PFSK-1 (cell line): ENCODE data around the gene MRPS25.

Source experiments
- FOXP2 ChIP-seq: optimal IDR thresholded peaks from 2 replicates; pipeline ENCODE3; 2011; ENCODE audit warnings: borderline replicate concordance, control low read depth, inconsistent platforms; ENCODE audit not compliant: insufficient read depth; ENCODE audit errors: extremely low read length, extremely low read depth
- POLR2AphosphoS5 ChIP-seq: IDR thresholded peaks from 2 replicates; pipeline ENCODE4 v1.6.1; 2012; ENCODE audit warnings: low read depth, mild to moderate bottlenecking, control low read depth, low read length, moderate library complexity
- SIN3A ChIP-seq: IDR thresholded peaks from 2 replicates; pipeline ENCODE4 v1.6.1; 2012; ENCODE audit warnings: mild to moderate bottlenecking, low read length, moderate library complexity, borderline replicate concordance; ENCODE audit not compliant: insufficient read depth
- TAF1 ChIP-seq: IDR thresholded peaks from 2 replicates; pipeline ENCODE4 v1.6.1; 2012; ENCODE audit warnings: low read length, control low read depth, borderline replicate concordance; ENCODE audit not compliant: insufficient read depth
- TF ChIP-seq, protein P1 (sequence below), 2 experiments: IDR thresholded peaks; 2 replicates each; pipeline versions ENCODE4 v1.6.1 to v1.8.0; 2011 to 2012; ENCODE audit warnings: low read depth in 2 of 2, low read length in 2 of 2, control low read depth in 1 of 2, inconsistent platforms in 1 of 2, mild to moderate bottlenecking in 1 of 2, moderate library complexity in 1 of 2; ENCODE audit not compliant: insufficient read depth in 1 of 2

The MRPS25 gene

GRCh38 chr3:15071699-15072098 lies 6.6 kb upstream of the MRPS25 start:
- TF ChIP-seq, protein P1, sequence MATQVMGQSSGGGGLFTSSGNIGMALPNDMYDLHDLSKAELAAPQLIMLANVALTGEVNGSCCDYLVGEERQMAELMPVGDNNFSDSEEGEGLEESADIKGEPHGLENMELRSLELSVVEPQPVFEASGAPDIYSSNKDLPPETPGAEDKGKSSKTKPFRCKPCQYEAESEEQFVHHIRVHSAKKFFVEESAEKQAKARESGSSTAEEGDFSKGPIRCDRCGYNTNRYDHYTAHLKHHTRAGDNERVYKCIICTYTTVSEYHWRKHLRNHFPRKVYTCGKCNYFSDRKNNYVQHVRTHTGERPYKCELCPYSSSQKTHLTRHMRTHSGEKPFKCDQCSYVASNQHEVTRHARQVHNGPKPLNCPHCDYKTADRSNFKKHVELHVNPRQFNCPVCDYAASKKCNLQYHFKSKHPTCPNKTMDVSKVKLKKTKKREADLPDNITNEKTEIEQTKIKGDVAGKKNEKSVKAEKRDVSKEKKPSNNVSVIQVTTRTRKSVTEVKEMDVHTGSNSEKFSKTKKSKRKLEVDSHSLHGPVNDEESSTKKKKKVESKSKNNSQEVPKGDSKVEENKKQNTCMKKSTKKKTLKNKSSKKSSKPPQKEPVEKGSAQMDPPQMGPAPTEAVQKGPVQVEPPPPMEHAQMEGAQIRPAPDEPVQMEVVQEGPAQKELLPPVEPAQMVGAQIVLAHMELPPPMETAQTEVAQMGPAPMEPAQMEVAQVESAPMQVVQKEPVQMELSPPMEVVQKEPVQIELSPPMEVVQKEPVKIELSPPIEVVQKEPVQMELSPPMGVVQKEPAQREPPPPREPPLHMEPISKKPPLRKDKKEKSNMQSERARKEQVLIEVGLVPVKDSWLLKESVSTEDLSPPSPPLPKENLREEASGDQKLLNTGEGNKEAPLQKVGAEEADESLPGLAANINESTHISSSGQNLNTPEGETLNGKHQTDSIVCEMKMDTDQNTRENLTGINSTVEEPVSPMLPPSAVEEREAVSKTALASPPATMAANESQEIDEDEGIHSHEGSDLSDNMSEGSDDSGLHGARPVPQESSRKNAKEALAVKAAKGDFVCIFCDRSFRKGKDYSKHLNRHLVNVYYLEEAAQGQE (IDR thresholded peaks at IDR 0.05; ENCODE audit: insufficient read depth in 1 of 2, low read depth in 2 of 2, low read length in 2 of 2), result no peak
- no peak for TF ChIP-seq TAF1
- TF ChIP-seq SIN3A, result no peak
- TF ChIP-seq FOXP2, result no peak
- no peak for TF ChIP-seq POLR2AphosphoS5

DNA sequence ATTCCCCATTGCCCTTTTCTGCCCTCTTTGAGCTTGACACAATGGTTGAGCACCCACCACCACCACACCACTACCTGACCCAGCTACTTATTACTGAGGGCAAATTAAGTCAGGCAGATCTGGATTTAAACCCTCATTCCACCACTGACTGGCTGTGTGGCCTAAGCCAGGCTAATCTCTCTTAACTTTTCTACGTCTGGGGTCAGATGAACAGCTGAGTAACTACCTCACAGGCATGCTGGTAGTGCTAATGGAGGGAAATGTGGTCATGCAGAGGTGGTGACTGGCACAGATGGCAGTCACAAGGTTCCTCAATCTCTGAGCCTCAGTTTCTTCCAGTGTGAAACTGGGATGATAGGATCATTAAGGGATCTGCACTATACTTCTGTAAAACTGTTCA lies 4.3 kb upstream of the MRPS25 start:
- TF ChIP-seq SIN3A (no peak), FOXP2 (no peak), POLR2AphosphoS5 (no peak), TAF1 (no peak)
- TF ChIP-seq, protein P1 (IDR thresholded peaks at IDR 0.05; ENCODE audit: insufficient read depth in 1 of 2, low read depth in 2 of 2, low read length in 2 of 2), result no peak

GRCh38 chr3:15066467-15066866 lies 1.4 kb upstream of the MRPS25 start:
- TF ChIP-seq TAF1, result no peak
- TF ChIP-seq, protein P1 (IDR thresholded peaks at IDR 0.05; ENCODE audit: insufficient read depth in 1 of 2, low read depth in 2 of 2, low read length in 2 of 2), result no peak
- no peak for TF ChIP-seq FOXP2
- TF ChIP-seq SIN3A, result no peak
- no peak for TF ChIP-seq POLR2AphosphoS5

DNA sequence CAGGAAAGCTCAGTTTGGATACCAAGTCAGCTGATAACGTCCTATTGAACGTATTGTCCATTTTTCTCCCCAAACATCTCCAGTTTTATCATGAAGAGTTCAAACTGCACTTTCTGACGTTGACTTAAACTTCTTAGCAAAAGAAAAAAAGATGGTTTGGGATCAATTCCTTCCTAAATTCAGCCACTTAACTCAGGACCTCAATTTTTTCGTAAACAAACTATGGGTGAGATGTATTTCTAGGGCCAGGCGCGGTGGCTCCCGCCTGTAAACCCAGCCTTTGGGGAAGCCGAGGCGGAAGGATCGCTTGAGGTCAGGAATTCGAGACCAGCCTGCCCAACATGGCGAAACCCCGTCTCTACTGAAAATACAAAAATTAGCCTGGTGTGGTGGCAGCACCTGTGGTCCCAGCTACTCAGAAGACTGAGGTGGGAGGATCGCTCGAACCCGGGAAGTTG lies 464 bp upstream of the MRPS25 start:
- no peak for TF ChIP-seq TAF1
- TF ChIP-seq, protein P1 (IDR thresholded peaks at IDR 0.05; ENCODE audit: insufficient read depth in 1 of 2, low read depth in 2 of 2, low read length in 2 of 2), result no peak

DNA sequence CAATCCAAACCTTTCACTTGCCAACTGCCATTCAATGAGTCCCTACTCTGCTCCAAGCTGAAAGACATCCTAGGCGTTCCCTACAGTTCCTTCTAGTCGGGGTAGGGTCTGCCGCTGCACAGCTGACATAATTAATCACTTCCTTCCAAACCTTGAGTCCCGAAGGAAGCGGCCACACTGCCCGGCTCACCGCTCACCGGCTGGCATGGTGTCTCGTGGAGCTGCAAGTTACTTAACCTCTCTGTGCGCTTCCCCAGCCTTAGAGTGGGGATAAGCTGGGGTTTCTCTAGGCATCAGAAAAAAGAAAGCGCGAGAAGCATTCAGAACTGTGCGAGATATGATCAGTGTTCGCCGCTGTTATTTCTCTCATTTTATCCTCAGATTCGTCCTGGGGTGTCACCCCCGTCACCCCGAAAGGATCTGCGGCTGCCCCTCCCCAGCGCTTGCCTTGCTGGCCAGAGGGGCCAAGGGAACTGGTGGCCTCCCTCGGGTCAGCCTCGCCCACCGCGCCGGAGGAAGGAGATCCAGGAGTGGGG lies 748 bp downstream of the MRPS25 start:
- TF ChIP-seq TAF1 (no peak), POLR2AphosphoS5 (no peak; the same call in 1 of the 2 replicates), SIN3A (no peak), FOXP2 (no peak)
- TF ChIP-seq, protein P1 (IDR thresholded peaks at IDR 0.05; ENCODE audit: insufficient read depth in 1 of 2, low read depth in 2 of 2, low read length in 2 of 2), result no peak
